SU-DHL-6 (cell line): ENCODE results near the gene DYNLRB1.

Experiments used
- H2AFZ ChIP-seq: fragments of 200-600 bp; sonication (generic); 2 replicates; pipeline ENCODE4 v1.6.1; 2014; ENCODE audit warnings: low read depth, mild to moderate bottlenecking, moderate library complexity, mixed read lengths, antibody characterized with exemption, low read length; ENCODE audit not compliant: severe bottlenecking
- H3F3A ChIP-seq: fragments of 200-600 bp; shearing (Covaris generic); 2 replicates; pipeline ENCODE4 v1.6.0; 2016; ENCODE audit warnings: antibody characterized with exemption, mild to moderate bottlenecking; ENCODE audit not compliant: insufficient read depth
- H3K27ac ChIP-seq: fragments of 200-600 bp; sonication (generic); 2 replicates; pipeline ENCODE4 v1.5.1; 2016; ENCODE audit warnings: low read depth, mild to moderate bottlenecking, low read length, moderate library complexity, mixed read lengths
- H3K27me3 ChIP-seq: fragments of 200-600 bp; sonication (generic), shearing (Covaris generic); 2 replicates; pipeline ENCODE4 v1.6.0; 2014; ENCODE audit warnings: mild to moderate bottlenecking, low read length
- H3K36me3 ChIP-seq: fragments of 200-600 bp; sonication (generic); 2 replicates; pipeline ENCODE4 v1.6.1; 2014; ENCODE audit warnings: mild to moderate bottlenecking, low read length, mixed read lengths
- H3K4me2 ChIP-seq: fragments of 300-600, 200-600 bp; shearing (Covaris generic), sonication (generic); 2 replicates; pipeline ENCODE4 v1.6.0; 2014; ENCODE audit warnings: low read length, low read depth, mild to moderate bottlenecking; ENCODE audit not compliant: poor library complexity, severe bottlenecking
- H3K4me3 ChIP-seq: fragments of 200-600 bp; sonication (generic); 2 replicates; pipeline ENCODE4 v1.5.1; 2014; ENCODE audit warnings: antibody characterized with exemption, low read length, mild to moderate bottlenecking, mixed read lengths; ENCODE audit not compliant: insufficient read depth, poor library complexity, severe bottlenecking
- H3K79me2 ChIP-seq: fragments of 200-600 bp; sonication (generic); 2 replicates; pipeline ENCODE4 v1.6.1; 2014; ENCODE audit warnings: mild to moderate bottlenecking, low read length, moderate library complexity; ENCODE audit not compliant: insufficient read depth
- H3K9ac ChIP-seq: fragments of 200-600 bp; sonication (generic); 2 replicates; pipeline ENCODE4 v1.7.0; 2014; ENCODE audit warnings: mild to moderate bottlenecking, low read length
- H3K9me2 ChIP-seq: fragments of 200-600 bp; sonication (generic); replicated peaks from 2 replicates; pipeline ENCODE4 v1.6.1; 2014; ENCODE audit warnings: low read length; ENCODE audit not compliant: insufficient read depth
- H3K9me3 ChIP-seq: fragments of 200-600 bp; sonication (generic); 2 replicates; pipeline ENCODE4 v1.6.1; 2014; ENCODE audit warnings: low read length, mixed read lengths; ENCODE audit not compliant: insufficient read depth
- H4K20me1 ChIP-seq: fragments of 200-600 bp; sonication (generic); 2 replicates; pipeline ENCODE4 v1.6.1; 2014; ENCODE audit warnings: low read depth, mild to moderate bottlenecking, antibody characterized with exemption, low read length, moderate library complexity, mixed read lengths
- EZH2phosphoT487 ChIP-seq: fragments of 200-600 bp; sonication (generic), shearing (Covaris generic); conservative IDR thresholded peaks from 2 replicates; pipeline ENCODE4 v1.6.1; 2018; ENCODE audit warnings: mild to moderate bottlenecking, antibody characterized with exemption, low read length, moderate library complexity, mixed read lengths
- TF ChIP-seq, protein P1 (sequence below): fragments of 200-600 bp; sonication (generic); IDR thresholded peaks from one replicate; pipeline ENCODE4 v1.5.1; 2017; ENCODE audit warnings: antibody characterized with exemption, mild to moderate bottlenecking, low read length, moderate library complexity; ENCODE audit not compliant: insufficient read depth, poor library complexity, severe bottlenecking

Gene DYNLRB1

DNA sequence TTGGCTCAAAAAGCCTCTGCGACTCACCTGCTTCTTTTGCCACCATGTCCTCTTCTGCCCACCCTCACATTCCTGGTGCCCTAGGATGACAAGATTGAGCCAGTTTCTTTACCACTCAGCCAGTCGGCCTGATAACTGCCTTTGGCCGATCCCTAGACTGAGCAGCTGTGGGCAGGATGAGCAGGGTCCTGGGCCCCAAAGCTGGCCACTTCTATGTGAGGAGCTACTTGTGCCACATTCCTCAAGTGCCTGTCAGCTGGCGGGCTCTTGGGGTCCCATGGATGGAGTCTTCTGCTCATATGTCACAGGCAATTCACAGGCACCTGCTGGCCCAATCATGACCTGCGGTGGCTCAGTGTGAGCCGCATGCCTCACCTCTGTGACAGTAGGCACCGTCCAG, 16.5 kb downstream of the DYNLRB1 start:
- Histone ChIP-seq H3K4me2 (no peak overlapping the region), H4K20me1 (no peaks in the 10 kb centered on the region), H3K27me3 (no peaks in the 10 kb centered on the region), H3K27ac (no peak overlapping the region), H3K9me2 (no peaks in the 10 kb centered on the region), H3K36me3 (no peaks in the 10 kb centered on the region), H3K9me3 (no peaks in the 10 kb centered on the region), H3F3A (no peaks in the 10 kb centered on the region), H3K79me2 (no peaks in the 10 kb centered on the region), H2AFZ (no peak overlapping the region), H3K9ac (no peak overlapping the region), H3K4me3 (no peak overlapping the region)
- TF ChIP-seq, protein P1, sequence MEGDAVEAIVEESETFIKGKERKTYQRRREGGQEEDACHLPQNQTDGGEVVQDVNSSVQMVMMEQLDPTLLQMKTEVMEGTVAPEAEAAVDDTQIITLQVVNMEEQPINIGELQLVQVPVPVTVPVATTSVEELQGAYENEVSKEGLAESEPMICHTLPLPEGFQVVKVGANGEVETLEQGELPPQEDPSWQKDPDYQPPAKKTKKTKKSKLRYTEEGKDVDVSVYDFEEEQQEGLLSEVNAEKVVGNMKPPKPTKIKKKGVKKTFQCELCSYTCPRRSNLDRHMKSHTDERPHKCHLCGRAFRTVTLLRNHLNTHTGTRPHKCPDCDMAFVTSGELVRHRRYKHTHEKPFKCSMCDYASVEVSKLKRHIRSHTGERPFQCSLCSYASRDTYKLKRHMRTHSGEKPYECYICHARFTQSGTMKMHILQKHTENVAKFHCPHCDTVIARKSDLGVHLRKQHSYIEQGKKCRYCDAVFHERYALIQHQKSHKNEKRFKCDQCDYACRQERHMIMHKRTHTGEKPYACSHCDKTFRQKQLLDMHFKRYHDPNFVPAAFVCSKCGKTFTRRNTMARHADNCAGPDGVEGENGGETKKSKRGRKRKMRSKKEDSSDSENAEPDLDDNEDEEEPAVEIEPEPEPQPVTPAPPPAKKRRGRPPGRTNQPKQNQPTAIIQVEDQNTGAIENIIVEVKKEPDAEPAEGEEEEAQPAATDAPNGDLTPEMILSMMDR, result no peak
- no peak for TF ChIP-seq EZH2phosphoT487

DNA sequence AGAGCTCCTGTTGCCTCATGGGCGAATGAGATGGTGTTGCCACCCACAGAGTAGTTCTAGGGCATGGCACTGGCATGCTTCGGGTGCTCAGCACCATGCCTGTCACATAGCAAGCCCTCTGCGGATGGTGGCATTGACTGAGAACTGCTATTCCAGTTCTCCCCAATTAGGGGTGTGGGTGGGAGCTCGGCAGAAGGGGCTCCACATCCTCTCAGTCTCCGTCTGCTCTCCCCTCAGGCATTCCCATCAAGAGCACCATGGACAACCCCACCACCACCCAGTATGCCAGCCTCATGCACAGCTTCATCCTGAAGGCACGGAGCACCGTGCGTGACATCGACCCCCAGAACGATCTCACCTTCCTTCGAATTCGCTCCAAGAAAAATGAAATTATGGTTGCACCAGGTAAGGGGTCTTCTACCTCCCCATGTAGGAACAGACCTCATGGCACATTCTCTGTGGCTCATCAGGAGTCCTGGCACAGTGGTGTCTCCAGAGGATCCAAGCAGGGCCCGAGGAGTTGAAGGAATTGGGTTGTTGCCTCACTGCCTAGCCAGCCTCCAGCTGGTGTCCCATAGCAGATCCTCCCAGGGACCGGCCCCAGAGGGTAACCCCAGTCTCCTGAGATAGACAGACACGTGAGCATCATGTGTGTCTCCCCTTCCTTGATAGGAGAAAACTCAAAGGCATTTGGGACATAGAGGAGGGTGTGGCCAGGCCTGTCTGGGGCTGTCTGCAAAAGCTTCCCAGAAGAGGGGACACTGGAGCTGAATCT, 18.4 kb downstream of the DYNLRB1 start:
- H3K36me3 ChIP-seq, result no peaks in the 10 kb centered on the region
- H3K27me3 ChIP-seq, result no peaks in the 10 kb centered on the region
- H2AFZ ChIP-seq, result no peak overlapping the region
- H3K27ac ChIP-seq, result no peak overlapping the region
- H4K20me1 ChIP-seq, result no peaks in the 10 kb centered on the region
- no peak overlapping the region for H3K4me2 ChIP-seq
- no peak overlapping the region for H3K4me3 ChIP-seq
- no peak overlapping the region for H3K9ac ChIP-seq
- TF ChIP-seq, protein P1, result no peak
- no peak for TF ChIP-seq EZH2phosphoT487
- H3F3A ChIP-seq, result no peaks in the 10 kb centered on the region
- no peaks in the 10 kb centered on the region for H3K9me2 ChIP-seq
- no peaks in the 10 kb centered on the region for H3K79me2 ChIP-seq
- H3K9me3 ChIP-seq, result no peaks in the 10 kb centered on the region

DNA sequence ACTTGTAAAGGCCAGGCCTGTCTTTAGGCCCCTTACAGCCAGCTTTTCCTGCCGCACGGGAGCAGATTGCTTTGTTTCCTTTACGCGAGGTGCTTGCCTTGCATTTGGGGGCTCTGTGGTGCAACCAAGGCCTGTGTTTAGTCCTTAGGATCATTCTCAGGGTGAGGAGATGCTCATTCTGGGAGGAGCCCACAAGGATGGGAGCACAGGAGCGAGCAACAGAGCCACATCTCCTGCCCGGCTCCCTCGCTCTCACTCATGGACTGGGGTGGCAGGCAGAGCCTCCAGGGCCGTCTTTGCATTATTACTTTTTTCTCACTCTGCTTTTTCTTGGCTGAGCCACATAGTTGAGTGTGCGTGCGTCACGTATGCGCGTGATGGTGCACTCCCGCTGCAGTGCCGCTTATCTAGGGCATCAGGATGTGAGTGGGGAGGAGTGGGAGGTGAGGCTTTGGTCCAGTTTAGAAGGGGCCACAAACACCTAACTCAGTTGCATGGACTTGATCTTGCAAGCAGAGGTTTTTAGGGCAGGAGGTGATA, 19.1 kb downstream of the DYNLRB1 start:
- Histone ChIP-seq H3K4me3 (no peak overlapping the region), H4K20me1 (no peaks in the 10 kb centered on the region)

More for the DNA sequence above, 19.1 kb downstream of the DYNLRB1 start:
- Histone ChIP-seq H3F3A (no peaks in the 10 kb centered on the region), H3K36me3 (peaks cover under 1% of the 10 kb centered on the region; the same call in 1 of the 2 replicates), H3K79me2 (no peaks in the 10 kb centered on the region), H3K9me2 (no peaks in the 10 kb centered on the region), H3K27me3 (no peaks in the 10 kb centered on the region), H3K4me2 (no peak overlapping the region), H3K9me3 (no peaks in the 10 kb centered on the region), H3K9ac (no peak overlapping the region), H3K27ac (no peak overlapping the region), H2AFZ (no peak overlapping the region)
- TF ChIP-seq, protein P1, result no peak
- no peak for TF ChIP-seq EZH2phosphoT487
